Right renal cortex interstitium (tissue), 3 donors: Measurements from ENCODE around the gene MIOX. TPM values are rescaled to one million over a fixed set of nuclear protein-coding genes. Genes with fewer than 3 reads are reported as not detected.

Experiments used
- DNase-seq, 3 donors: peaks; one replicate each; pipeline ENCODE4 v3.0.0-alpha.2; 2013; ENCODE audit warnings: low read depth in 3 of 3, low spot score in 2 of 3
- polyA plus RNA-seq, 3 donors: library from polyadenylated mRNA; unstranded; fragments of 120-200 nt; gene quantifications; one replicate each; pipeline ENCODE4 v1.2.1, GENCODE V29; 2013; ENCODE audit not compliant: insufficient read length in 3 of 3

The MIOX gene
- 10 to 100 TPM in 2 of 3 donors, 1 to 10 TPM in 1; 3.2 to 19.0 (median 13.4) TPM for polyA plus RNA-seq

DNA sequence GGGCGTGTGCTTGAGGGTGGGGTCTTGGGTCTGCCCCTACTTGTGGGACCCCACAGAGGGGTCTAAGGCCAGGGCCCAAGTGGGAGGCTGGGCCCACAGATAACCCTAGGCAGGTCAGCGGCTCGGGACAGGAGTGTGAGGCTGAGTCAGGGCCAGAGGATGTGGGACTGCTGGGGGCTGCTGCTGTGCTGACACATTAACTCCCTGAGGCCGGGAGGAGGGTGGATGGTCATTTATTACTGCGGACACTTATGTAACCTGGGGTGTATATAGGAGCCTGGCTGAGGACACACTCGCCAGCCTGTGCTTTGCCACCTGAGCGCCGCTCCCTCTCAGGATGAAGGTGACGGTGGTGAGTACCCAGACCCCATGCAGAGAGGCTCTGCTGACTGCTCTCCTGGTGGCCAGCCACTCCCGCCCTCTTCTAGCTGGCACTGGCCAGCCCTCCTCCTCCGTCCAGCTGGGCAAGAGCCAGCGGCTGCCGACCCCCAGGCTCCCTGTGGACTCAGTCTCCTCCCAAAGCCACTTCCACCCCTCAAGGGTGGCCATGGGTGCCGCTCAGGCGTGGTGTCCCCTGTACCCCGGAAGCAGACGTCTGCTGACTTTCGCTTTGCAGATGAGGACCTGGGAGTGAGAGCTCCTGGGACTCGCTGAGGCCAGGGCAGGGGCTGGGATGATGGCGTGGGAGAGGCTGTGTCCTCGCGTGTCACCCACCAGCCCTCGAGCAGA, at the start of gene MIOX:
Gene MIOX, plus strand, starts transcription at position 299 of the 729 bp plus-strand sequence. Its CDS starts 39 bp downstream, at position 338.
- DNase-seq = no peak

DNA sequence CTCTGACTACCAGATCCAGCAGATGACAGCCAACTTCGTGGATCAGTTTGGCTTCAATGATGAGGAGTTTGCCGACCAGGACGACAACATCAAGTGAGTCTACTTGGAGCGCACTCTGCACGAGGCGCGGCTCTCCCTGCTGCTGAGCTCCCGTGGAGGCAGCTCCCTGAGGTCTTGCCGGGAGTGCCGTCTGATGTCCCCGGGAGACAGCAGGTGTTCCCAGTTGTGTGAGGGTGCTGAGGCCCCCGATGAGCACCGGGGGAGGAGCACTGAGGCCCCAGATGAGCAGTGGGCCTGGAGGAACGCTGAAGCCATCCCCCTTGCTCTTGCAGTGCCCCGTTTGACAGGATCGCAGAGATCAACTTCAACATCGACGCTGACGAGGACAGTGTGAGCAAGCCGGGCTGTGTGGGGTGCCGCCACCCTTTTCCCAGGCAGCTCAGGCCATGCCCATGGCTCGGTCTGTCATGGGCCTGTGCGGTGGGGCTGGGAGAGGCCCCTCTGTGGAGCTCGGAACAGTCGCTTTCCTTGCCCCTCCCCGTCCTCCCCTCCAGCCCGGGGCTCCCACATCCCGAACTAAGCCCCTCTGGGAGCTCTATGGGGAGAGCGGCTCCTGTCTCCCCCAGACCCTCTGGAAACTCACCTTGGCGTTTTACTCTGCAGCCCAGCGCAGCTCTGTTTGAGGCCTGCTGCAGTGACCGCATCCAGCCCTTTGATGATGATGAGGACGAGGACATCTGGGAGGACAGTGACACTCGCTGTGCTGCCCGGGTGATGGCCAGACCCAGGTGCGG, 49.0 kb upstream of the MIOX start:
- no peak for DNase-seq

DNA sequence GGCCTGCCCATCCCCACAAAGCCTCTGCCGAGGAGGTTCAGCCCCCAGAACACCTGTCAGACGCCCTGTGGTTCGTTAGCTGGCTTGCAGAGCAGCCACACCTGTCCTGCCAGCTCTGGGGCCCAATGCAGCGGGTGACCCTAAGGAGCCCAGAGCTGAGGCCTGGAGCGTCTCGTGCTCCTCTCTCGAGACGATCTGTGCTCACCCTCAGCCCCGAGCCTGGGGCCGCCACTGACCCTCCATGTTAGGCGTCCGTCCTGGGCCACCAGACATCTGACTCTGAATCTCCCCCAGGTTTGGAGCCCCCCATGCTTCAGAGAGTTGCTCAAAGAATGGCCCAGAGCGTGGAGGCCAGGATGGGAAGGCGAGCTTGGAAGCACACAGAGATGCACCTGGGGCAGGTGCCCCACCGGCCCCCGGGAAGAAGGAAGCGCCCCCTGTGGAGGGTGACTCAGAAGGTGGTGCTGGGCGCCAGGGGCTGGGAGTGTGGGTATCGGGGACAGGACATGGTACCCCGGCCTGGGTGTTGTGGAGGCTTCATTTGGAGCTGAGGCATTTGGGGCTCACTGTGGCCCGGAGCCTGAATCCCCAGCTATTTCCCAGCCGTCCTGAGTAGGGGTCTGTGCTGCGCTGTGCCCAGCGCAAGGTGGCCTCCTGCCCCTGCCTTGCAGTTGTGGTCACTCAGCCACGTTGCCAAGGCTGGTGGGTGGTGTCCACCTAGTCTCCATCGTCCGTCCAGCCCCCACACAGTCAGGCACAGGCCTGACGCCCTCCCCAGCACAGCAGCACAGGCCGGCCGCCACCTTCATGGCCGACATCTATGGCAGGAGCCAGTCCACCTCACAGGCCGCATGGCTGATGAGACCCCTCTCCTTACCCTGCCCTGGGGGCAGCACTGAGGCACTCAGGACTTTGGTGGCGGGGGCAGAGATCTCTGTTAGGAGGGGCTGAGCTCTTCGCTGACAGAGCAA, 48.1 kb upstream of the MIOX start:
- no peak for DNase-seq

DNA sequence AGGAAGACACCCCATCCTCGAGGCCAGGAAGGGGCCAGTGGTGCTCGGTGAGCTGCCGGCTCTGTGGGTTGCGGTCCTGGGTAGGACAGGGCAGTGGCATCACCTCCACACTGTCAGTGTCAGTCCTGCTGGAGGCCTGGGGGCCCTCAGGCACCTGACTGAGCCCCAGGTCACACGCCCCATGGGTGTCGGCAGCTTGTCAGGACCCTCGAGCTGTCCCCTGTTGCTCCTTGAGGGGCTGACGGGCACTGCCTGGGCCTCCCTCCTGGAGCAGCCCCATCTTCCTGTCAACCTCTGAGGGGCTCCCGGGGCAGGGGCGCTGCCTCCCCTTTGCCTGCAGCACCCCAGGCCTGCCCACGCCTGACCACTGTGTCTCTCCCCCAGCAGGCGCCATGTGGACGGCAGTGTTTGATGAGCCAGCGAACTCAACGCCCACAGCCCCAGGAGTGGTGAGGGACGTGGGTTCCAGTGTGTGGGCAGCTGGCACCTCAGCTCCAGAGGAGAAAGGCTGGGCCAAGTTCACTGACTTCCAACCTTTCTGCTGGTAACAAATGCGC, 47.3 kb upstream of the MIOX start:
- no peak for DNase-seq

DNA sequence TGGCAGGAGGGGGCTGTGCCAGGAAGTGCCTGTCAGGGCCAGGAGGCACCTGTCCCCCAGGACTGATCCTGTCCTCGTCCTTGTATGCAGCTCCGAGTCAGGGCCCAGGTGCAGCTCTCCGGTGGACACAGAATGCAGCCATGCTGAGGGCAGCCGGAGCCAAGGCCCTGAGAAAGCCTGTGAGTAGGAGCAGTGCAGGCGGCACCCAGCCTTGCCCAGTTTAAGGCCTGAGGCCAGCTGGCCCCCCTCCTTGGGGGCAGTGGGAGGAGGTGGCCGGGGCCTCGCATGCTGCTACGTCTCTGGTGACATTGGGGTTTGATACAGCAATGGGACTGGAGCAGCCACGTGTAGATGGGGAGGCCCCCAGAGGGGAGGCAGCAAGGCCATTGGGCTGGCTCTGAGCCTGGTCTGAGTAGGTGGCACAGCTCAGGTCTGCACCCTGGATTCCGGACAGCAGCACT, 46.8 kb upstream of the MIOX start:
- no peak for DNase-seq

DNA sequence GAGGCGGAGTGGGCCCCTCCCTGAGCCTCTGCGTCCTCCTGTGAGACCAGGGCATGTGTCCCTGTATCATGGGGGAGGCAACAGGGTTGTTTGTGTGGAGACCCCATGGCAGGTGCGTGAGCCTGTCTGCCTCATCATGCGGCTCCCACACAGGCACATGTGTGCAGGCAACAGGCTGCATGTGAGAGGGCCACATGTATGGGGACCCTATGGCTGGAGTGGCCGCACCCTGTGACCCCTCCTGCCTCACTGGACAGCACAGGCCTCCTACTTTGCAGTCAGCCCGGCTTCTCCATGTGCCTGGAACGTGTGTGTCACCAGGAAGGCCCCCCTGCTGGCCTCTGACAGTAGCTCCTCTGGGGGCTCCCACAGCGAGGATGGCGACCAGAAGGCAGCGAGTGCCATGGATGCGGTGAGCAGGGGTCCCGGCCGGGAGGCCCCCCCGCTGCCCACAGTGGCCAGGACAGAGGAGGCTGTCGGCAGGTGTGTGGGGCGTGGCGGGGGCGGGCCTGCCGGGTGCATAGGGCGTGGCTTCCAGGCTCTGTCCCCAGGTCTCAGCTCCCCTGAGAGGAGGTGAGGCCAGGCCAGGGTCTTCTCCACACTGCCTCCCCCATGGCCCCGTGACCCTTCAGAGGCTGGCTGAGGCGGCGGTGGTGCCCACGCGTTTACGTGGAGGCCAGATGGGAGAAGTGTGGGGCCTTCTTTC, 46.0 kb upstream of the MIOX start:
- DNase-seq = no peak

DNA sequence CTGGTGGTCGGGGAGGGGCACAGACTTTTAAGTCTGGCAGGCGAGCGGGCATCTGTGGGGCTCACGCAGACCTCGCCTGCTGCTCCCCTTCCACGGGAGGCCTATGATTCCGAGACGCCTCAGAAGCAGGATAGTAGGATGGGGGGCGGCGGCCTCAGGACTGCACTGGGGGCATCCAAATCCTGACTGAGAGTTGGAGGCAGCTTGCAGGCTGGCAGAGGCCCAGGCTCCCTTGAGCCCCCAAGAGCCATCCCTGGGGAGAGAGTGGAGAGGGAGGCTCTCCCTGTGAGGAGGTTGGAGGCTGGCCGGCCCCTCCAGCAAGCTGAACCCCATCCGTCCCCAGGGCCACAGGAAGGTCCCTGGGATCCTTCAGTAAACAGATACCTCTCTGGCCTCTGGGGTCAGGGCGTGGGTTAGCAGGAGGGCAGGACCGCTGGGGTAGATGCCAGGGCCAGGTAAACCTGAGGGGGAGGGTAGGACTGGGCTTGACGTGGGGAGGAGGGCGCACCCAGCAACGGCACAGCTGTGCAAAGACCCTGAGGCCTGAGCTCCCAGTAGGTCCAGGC, 45.1 kb upstream of the MIOX start:
- no peak for DNase-seq

DNA sequence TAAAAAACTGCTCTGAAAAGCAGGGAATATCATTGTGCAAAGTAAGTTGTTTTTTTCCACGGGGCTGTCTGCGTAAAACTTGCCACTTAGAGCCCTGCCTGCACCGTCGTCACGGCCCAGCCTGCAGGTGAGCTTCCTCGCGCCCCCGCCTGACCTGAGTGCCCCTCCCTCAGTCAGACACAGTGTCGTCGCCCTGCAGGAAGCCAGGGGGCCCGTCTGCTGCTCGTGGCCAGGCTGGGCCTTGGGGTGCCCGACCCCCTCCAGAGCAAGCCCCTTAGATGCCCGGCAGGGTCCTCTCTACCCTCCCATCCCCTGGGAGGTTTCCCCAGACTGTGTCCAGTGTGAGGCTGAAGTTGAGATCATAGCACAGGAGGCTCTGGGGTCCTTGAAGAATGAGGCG, 43.5 kb upstream of the MIOX start:
- DNase-seq = no peak

DNA sequence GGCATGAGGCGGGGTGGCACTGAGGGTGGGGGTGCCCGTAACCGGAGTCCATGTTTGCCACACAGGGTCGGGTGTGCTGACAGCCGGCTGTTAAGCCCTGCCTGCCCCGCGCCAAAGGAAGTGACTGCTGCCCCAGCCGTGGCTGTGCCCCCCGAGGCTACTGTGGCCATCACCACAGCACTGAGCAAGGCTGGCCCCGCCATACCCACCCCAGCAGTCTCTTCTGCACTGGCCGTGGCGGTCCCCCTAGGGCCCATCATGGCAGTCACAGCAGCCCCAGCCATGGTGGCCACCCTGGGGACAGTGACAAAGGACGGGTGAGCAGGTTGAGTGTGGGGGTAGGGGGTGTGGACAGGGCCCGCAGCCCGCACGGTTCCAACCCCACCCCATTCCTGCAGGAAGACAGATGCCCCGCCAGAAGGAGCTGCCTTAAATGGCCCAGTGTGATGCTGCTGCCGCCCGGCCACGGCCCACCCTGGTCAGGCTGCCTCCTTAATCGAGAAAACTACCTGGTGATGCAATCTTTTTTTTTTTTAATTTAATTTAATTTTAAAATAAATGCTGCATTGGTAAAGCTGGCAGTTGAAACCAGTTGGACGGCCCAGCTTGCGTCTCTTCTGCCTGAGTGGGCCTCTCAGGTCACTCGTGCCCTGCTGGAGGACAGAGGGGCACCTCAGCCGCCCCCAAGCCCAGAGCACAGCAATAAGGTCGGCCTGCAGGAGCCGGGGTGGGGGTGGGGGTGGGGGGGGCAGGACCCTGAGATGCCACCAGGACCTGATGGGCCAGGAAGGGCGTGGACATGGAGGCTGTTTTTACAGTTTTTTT, 42.6 kb upstream of the MIOX start:
- no peak for DNase-seq

DNA sequence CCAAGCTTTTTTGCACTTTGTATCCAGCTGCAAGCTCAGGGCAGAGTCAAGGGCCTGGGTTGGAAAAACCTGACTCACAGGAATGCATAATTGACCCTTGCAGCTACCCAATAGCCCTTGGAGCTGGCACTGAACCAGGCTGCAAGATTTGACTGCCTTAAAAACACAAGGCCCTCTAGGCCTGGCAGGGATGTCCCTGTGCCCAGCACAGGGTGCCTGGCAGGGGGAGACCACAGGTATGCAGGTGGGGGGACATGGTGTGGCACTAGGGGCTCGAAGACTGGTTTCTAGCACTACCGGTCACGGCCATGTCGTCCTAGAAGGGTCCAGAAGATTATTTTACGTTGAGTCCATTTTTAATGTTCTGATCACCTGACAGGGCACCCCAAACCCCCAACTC, 42.0 kb upstream of the MIOX start:
- no peak for DNase-seq

DNA sequence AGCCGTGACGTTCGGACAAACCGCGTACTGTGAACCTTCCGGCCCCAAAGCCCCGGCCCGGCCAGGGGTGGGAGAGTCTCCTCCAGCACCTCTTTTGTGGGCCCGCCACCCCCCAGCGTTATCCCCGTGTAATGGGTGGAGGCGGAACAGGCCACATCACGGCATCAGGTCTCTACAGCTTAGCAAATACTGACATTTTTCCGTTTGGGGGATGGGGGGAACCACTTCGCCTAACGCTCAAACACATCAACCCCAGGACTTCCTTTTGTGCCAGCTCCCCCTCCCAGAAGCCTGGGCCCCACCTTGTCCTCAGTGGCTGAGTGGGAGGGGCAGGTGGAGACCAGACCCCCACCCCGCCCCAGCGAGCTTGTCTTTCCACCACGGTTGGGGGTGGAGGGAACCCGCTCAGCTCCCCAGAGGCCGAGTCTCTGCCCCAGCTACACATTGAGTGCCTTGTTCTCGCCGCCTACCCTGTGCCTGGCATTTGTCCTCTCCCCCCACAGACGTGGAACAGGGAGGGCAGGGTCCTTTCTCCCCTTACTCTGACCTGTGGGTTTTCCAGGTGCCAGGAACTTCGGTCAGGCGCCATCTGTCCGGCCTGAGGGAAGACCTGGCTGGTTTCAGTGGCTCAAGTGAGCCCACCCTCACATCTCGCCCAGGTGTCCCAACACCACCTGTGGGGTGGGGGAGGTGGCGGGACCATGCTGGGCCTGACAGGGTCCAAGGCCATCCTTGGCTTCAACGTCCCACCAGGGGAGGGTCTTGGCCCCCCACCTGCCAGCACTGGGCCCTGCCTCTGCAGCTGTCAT, 41.4 kb upstream of the MIOX start:
- DNase-seq = no peak

DNA sequence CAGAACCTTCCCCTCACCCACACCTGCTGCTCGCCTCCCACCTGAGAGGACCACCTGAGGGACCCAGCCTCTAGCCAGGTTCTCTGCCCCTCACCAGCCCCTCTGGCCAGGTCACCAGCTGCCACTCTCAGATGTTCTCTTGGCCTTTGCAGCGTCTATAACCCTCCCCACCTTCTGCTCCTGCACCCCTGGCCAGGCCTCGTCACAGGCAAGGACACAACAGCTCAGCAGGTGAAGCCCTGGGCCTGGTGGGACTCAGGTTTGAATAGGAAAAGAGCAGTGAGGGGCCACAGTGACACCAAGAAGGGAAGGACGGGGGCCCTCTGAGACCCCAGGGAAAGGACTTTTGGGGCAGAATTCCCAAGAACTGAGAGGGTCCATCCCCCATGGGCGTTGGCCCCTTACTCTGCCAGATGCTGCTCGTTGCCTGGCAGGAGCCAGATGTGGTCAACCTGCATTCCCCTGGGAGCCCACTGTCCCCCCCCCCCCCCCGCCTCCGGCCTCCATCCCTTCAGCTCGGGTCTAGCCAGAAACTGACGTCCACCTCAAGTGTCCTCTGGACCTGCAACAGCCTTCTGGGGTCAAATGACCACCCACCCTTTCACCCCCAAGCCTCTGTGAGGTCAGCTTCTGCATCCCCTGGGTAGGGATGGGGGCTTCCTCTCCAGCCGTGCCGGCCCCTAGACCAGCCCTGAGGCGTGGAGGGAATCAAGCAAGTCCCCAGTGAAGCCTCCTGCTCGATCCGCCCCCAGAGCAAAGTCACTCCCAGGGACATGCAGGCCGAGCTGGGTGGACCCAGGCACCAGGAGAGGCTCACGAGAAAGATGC, 40.6 kb upstream of the MIOX start:
- DNase-seq = no peak

DNA sequence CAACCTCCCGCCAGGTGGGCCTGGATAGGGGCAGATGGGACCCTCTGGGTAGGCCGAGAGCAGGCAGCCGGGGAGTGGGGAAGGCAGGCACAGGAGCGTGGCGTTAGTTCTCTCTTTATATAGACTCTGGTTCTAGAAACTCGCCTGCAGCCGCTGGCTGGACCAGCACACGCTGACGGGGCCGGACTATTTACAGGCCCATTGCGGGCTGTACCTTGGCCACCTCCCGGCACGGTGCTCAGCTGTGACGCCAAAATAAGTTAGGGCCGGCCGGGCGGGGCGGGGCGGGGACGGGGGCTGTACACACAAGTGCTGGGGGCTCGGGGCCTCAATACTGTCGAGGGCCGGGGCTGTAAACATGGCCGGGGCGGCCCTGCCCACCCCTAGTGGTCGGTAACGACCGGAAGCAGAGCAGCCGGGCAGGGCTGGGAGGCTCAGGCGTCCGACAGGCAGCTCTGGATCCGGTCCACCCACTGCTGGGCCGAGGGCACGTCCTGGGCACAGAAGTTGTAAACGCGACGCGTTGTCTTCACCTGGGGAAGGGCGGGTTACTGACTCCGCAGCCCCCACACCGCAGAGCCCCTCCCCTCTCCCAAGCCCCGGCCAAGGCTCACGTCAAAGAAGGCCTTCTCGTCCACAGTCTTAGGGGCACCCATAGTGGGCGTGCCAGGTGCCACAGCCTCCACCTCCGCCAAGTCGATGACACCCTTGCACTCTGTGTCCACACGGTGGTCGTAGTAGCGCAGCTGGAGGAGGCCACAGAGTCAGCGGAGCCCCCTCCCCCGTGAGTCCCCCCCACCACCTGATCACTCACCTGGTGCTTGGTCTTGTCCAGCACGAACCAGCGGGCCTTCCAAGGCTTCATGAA, 39.7 kb upstream of the MIOX start:
- no peak for DNase-seq

DNA sequence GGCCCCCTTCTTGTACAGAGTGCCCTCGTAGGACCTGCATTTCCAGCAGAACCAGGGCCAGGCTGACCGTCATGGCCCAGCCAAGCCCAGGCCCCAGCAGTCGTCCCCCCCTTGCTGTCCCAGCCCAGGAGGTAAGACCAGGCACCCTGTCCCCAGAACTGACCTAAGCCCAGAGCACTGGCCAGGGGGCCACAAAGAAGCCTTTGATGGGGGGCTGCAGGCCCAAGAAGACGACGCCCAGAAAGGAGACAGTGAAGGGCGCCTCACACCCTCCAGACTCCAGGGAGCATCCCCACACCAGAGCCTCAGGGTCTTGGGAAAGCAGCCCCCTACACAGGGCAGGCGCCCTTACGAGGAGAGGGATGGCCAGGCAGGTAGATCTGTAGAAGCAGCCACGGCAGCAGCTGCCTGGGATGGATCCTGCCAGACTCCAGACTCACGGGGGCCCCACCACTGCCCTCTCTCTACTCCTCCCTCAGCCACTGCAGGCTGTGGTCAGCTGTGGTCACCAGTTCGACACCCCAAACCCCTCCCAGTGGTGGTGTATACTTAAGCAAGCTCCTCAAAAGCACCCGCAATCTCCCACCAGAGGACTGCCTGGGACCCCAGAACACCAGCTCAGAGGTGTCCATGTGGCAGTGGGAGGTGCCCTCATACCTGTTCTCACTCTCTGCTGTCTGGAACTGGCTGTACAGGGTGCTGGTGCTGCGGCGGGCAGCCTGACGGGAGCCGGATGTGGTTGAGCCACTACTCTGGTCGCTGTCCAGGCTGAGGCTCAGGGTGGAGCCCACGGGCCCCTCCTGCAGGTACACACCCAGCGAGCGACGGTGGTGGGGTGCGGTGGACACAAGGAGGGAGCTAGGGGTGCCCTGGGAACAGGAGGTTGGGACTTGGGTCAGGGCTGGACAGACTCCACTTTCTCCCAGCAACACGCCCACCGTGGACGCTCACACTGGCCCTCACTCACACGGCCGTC, 38.8 kb upstream of the MIOX start:
- no peak for DNase-seq

DNA sequence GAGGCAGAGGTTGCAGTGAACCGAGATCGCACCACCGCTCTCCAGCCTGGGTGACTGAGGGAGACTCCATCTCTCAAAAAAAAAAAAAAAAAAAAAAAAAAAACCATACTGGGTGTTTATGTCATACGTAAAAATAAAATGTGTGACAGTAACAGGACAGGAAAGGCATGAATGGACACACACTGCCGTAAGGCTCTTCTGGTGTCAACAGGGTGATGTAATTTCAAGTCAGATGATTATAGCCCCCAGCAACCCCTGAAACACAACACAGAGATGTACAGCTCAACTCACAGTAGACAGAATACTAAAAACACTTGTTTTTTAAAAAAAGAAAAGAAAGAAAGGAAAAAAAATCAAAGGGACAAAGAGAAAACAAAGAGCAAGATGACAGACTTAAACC, 34.0 kb upstream of the MIOX start:
- no peak for DNase-seq
